Natural killer cell treated with Interleukin-12 subunit alpha and Interleukin-12 subunit beta and Interleukin-15 and Interleukin-18, amount 100 ng/mL, for 72 hours (primary cell): ENCODE measurements around the gene HNRNPF. TPM values are rescaled to one million over a fixed set of nuclear protein-coding genes. Genes with fewer than 3 reads are reported as not detected.
"Not testable (repeated sequence)": the region's sequence is repeated elsewhere in the genome, so short reads cannot be mapped to it uniquely, and the experiment has no call there.

Source experiments
- ATAC-seq, 2 donors: fragments of 150-1000 bp; cut with Tn5 transposase in 1 of 2; sonication (Bioruptor Pico), chemical (Tn5 transposase) in 1 of 2; 2 replicates each; pipeline ENCODE4 v1.10.0; 2021
- DNase-seq: peaks from one replicate; pipeline ENCODE4 v3.0.0; 2022; ENCODE audit warnings: low spot score
- H3K27ac Mint-ChIP-seq, 2 donors: 1 replicate in 1 of 2; 2 replicates in 1 of 2; pipeline ENCODE4 v1.8.0; 2022; ENCODE audit warnings: mixed read lengths in 2 of 2, mild to moderate bottlenecking in 1 of 2, moderate library complexity in 1 of 2
- H3K27me3 Mint-ChIP-seq, 2 donors: 1 replicate in 1 of 2; 2 replicates in 1 of 2; pipeline ENCODE4 v1.8.0; 2022; ENCODE audit warnings: mixed read lengths in 2 of 2
- H3K36me3 Mint-ChIP-seq: one replicate; pipeline ENCODE4 v1.8.0; 2022; ENCODE audit warnings: mixed read lengths
- H3K4me1 Mint-ChIP-seq, 2 donors: 1 replicate in 1 of 2; 2 replicates in 1 of 2; pipeline ENCODE4 v1.8.0; 2022; ENCODE audit warnings: low read depth in 2 of 2, mixed read lengths in 2 of 2, mild to moderate bottlenecking in 1 of 2
- H3K4me3 Mint-ChIP-seq: one replicate; pipeline ENCODE4 v1.8.0; 2022; ENCODE audit warnings: mixed read lengths
- H3K9me3 Mint-ChIP-seq: 2 replicates; pipeline ENCODE4 v1.8.0; 2022; ENCODE audit warnings: mixed read lengths
- total RNA-seq, 2 donors: library from RNA; stranded (reverse); gene quantifications; one replicate each; pipeline ENCODE4 v1.2.3, GENCODE V29; 2022

The HNRNPF gene
- total RNA-seq, 2 donors from 2014 or later = 340 to 514 TPM

DNA sequence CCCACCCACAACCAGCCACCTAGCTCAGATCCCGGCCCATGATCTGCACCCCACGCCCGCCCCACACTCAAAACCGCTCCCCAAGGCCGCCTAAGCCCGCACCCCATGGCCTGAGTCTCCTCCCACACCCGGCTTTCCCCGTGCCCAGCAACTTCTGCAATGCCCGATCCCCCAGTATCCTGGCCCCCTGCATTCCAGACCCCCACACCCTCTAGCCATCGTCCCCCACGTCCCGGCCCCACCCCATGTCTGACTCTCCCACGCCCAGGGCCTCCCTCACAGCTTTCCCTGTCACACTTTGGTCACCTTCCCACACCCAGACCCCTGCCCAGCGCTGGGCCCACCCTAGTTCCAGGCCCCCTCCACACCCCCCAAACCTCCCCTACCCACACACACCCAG lies 57.7 kb downstream of the HNRNPF start:
- peaks cover 8% of the 10 kb centered on the region in 2 donors for H3K4me1 Mint-ChIP-seq
- ATAC-seq = no peak
- DNase-seq = no peak

DNA sequence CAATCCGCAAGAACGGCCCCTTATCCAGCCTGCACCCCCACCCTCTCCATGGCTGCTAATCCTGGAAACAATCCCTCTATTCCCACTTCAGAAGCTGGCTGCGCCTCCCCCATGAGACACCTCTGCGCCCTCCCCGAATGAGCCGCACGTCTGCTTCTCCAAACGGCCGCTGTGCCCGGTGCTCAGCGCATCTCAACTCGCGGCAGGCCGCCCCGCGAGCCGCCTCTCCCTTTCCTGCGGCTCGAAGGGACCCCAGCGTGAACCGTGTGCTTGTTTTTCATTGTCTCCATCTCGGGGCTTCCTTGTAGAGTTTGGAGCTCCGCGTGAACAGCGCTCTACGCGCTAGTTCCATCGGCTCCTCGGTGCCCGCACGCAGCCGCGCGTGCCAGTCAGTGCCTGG lies 58.3 kb downstream of the HNRNPF start:
- Mint-ChIP-seq H3K36me3 (no peaks in the 10 kb centered on the region), H3K27me3 (peaks cover 6 to 11% of the 10 kb centered on the region in 2 donors), H3K9me3 (no peaks in the 10 kb centered on the region), H3K4me1 (peaks cover 8% of the 10 kb centered on the region in 2 donors), H3K27ac (no peak overlapping the region), H3K4me3 (no peak overlapping the region)
- DNase-seq = no peak
- ATAC-seq = no peak

More for the DNA sequence above, 57.7 kb downstream of the HNRNPF start:
- Mint-ChIP-seq H3K9me3 (no peaks in the 10 kb centered on the region), H3K27me3 (peaks cover 6 to 11% of the 10 kb centered on the region in 2 donors), H3K36me3 (no peaks in the 10 kb centered on the region), H3K4me3 (no peak overlapping the region), H3K27ac (no peak overlapping the region)

DNA sequence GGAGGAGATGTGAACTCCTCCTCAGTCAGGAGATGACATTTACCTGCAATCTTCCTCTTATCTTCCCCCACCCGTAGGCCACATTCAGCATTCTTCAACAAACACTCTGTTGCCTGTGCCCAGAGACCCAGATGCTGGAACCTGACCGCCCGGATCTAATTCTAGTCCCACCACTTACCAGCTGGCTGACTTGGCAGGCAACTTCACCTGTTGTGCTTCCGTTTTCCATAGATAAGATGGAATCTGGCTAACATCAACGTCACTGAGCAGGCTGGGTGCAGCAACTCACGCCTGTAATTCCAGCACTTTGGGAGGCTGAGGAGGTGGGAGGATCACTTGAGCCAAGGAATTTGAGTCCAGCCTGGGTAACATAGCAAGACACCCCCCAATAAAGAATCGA lies 58.8 kb downstream of the HNRNPF start:
- no peak for DNase-seq
- no peak overlapping the region for H3K4me3 Mint-ChIP-seq
- no peaks in the 10 kb centered on the region for H3K9me3 Mint-ChIP-seq
- H3K36me3 Mint-ChIP-seq = no peaks in the 10 kb centered on the region
- no peak for ATAC-seq
- peaks cover 8% of the 10 kb centered on the region in 2 donors for H3K4me1 Mint-ChIP-seq
- H3K27ac Mint-ChIP-seq = no peak overlapping the region
- H3K27me3 Mint-ChIP-seq = peaks cover 6 to 11% of the 10 kb centered on the region in 2 donors

DNA sequence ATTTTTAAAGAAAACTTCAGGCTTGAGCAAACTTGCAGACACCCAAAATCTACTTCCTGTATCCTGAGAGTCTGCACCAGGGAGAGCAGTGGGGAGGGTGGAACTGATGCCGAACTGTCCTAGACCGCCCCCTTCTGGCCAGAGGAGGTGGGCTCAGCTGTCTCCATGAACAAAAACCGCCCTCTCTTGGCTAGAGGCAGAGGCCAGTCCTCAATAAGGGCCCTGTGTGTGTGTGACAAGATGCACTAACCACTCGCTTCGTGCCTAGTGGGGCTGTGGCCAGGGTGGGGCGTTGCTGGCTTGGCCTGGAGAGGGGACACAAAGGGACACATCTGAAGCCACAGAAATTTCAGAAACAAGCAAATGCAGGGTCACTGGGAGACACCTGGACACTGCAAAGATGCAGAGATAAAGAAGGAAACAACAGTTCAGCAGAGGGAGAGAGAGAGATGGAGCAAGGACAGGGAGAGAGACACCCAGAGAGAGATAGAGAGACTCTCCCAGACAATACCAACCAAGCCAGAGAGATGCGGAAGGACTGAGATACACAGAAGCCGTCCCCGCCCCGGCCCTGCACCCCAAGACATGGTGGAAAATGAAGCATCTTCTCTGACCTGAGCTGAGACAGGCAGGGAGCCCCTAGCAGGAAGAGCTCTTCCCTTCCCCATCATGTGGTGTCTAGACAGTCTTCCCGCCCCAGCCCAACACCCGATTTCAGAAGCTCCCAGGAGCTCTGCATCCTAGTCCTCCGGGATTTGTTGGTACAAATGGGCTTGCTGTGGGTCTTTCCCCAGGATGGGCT lies 60.3 kb downstream of the HNRNPF start:
- peaks cover 8% of the 10 kb centered on the region in 2 donors for H3K4me1 Mint-ChIP-seq
- H3K27me3 Mint-ChIP-seq = peaks cover 6 to 11% of the 10 kb centered on the region in 2 donors
- peak overlapping the region in 1 of 2 donors; percentile 56 for H3K27ac Mint-ChIP-seq
- ATAC-seq (peak; percentile 97), DNase-seq (peak; percentile 86)
- no peak overlapping the region for H3K4me3 Mint-ChIP-seq
- H3K9me3 Mint-ChIP-seq = no peaks in the 10 kb centered on the region
- H3K36me3 Mint-ChIP-seq = no peaks in the 10 kb centered on the region

DNA sequence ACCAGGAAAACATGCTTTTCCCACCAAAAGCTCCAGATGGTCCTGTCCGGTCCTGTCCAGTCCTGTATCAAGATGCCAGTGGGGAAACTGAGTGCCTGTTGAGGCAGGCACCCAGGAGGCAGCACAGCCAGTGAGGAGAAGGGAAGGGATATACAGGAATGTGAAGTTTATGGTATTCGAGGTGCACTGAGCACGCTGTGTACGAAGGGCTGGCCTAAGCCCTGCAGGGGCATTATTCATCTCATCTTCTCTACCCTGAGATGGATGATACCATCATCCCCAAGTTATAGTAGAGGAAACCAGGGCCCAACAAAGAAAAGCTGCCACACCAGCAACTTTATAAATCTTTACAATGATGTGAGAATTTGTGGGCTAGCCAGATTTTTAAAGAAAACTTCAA lies 61.0 kb downstream of the HNRNPF start:
- Mint-ChIP-seq H3K27me3 (peaks cover 6 to 11% of the 10 kb centered on the region in 2 donors), H3K27ac (no peak overlapping the region), H3K36me3 (no peaks in the 10 kb centered on the region), H3K4me3 (no peak overlapping the region), H3K9me3 (no peaks in the 10 kb centered on the region), H3K4me1 (peaks cover 8% of the 10 kb centered on the region in 2 donors)
- ATAC-seq (no peak), DNase-seq (no peak)

DNA sequence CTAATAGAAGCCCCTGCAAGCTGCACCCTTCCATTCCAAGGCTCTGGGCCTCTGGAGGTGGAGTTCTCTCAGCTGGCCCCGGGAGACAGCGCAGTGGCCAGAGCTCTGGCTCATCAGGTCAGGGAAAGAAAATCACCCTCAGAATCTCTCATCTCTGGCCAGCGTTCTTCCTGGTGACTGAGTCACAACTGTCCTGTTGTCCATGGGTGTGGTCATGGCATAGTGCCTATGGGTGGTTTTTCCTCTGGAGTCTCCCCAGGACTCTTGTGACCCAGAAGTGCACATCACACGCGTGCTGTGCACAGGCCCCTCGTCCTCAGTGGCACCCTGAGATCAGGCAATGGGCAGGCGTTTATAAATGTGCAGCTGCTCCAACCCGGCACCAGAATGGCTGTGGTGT lies 64.9 kb downstream of the HNRNPF start:
- Mint-ChIP-seq H3K4me3 (no peak overlapping the region), H3K4me1 (peaks cover 5 to 8% of the 10 kb centered on the region in 2 donors), H3K27ac (no peak overlapping the region), H3K27me3 (peaks cover 18 to 27% of the 10 kb centered on the region in 2 donors), H3K36me3 (no peaks in the 10 kb centered on the region), H3K9me3 (no peaks in the 10 kb centered on the region)
- no peak for DNase-seq
- no peak for ATAC-seq

DNA sequence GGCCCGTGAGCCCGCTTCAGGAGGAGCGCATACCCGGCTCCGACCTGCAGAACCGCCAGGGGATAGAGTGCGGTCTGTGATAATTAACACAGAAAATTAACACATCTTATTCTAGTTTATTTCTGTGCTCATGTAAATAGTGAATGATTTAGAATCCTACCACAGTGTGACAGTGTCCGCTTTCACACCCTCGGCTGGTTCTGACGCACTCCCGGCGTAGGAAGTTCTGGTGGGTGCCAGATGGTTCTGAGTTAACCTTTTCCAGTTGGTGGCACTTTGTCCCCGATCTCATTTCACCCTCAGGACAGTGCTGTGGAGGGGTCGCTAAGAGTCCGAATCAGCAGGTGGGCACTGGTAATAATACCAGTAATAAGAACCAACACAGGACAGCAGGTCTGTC lies 65.9 kb downstream of the HNRNPF start:
- no peaks in the 10 kb centered on the region for H3K36me3 Mint-ChIP-seq
- H3K4me3 Mint-ChIP-seq = no peak overlapping the region
- peaks cover 19 to 27% of the 10 kb centered on the region in 2 donors for H3K27me3 Mint-ChIP-seq

DNA sequence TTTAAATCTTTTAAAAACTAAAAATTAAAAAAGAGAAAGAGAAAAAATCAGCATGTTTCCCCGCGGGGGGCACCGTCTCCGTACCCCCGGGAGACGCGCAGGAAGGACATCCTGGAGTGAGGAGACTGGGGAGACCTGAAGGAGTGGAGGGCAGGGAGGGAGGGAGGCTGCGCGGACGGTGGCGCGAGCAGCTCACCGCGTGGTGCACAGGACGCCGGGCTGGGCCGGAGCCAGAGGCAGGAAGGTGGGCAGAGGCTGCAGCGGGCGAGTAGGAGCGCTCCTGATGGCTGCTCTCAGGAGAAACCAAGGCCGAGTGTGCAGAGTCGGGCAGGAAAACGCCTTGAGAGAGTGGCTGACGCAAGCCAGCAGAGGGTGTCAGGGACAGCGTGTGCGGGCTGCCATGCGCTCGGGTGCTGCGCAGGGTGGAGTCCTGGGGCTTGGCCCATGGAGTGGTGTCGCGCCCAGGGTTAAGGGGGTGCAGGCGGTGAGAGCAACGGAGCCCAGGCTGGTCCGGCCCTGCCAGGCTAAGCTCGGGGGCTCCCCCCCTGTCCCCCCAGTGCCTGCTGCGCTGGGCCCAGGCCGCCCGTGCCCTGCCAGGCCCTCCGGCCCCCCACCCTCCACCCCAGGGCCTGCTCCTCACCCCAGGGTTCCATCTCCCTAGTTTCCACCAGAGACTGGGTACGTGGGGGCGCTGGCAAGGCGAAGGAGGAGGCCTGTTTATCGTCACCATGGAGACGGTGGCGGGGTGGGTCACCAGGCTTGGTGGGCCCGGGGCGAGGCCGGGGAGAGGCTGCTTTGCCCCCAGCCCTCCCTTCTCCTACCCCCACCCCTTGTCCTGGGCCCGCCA lies 66.5 kb downstream of the HNRNPF start:
- no peak overlapping the region for H3K27ac Mint-ChIP-seq
- peaks cover 21 to 27% of the 10 kb centered on the region in 2 donors for H3K27me3 Mint-ChIP-seq
- H3K9me3 Mint-ChIP-seq = no peaks in the 10 kb centered on the region
- DNase-seq (no peak), ATAC-seq (no peak)
- H3K4me1 Mint-ChIP-seq = no peaks in the 10 kb centered on the region
- no peaks in the 10 kb centered on the region for H3K36me3 Mint-ChIP-seq
- no peak overlapping the region for H3K4me3 Mint-ChIP-seq

More for the DNA sequence above, 65.9 kb downstream of the HNRNPF start:
- Mint-ChIP-seq H3K9me3 (no peaks in the 10 kb centered on the region), H3K27ac (no peak overlapping the region), H3K4me1 (peaks cover 0 to under 1% of the 10 kb centered on the region in 2 donors)
- DNase-seq = no peak
- ATAC-seq = no peak

DNA sequence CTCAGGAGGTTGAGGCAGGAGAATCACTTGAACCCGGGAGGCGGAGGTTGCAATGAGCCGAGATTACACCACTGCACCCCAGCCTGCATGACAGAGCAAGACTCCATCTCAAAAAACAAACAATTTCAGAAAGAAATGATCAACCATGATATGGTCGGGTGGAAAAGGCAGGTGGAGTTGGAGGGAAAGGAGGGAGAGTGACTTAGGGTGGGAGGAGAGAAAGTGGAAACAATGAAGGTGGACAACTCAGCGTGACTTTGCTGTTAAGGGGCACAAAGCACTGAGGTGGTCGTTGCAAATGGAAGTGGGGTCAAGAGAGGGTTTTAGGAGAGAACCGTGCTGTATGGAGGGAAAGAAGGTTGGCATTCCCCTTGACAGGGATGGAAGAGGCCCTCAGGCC lies 67.5 kb downstream of the HNRNPF start:
- peaks cover 24 to 27% of the 10 kb centered on the region in 2 donors for H3K27me3 Mint-ChIP-seq
- no peaks in the 10 kb centered on the region for H3K36me3 Mint-ChIP-seq
- no peak overlapping the region for H3K4me3 Mint-ChIP-seq
- H3K9me3 Mint-ChIP-seq = no peaks in the 10 kb centered on the region
- ATAC-seq = no peak
- H3K27ac Mint-ChIP-seq = no peak overlapping the region
- DNase-seq = no peak
- peaks cover 0 to 2% of the 10 kb centered on the region in 2 donors for H3K4me1 Mint-ChIP-seq

DNA sequence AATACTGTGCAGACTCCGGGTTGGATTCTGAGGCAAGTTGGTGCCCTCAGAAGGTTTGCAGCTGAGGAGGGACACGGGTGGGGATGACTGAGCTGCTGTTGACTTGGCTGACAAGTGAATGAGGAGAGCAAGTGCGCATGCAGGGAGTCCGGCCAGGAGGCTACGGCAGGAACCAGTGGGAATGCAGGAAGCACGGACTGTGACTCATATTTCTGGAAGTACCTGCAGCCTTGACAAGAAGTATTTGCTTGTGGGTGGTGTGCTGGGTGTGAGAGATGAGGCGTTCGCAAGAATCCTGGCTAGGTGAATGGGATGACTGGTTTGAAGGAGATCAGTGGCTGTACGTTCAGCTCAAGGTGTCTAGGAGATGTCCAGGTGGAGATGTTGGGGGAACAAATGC lies 68.4 kb downstream of the HNRNPF start:
- H3K27ac Mint-ChIP-seq = no peak overlapping the region

DNA sequence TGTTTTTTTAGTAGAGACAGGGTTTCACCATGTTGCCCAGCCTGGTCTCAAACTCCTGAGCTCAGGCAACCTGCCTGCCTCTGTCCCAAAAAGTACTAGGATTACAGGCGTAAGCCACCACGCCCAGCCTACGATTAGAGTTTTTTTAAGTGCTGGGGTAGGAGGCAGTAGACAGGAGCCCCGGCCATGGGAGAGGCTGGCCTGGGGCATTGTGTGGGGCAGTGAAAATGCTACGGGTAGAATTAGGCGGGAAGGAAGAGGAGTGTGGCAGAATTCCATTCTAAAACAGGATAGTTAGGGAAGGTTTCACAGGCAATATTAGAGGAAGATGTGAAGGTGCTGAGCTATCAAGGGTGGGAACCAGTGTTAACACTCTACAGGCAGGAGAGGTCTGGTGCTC lies 68.9 kb downstream of the HNRNPF start:
- no peak for DNase-seq
- Mint-ChIP-seq H3K4me3 (no peak overlapping the region), H3K27ac (no peak overlapping the region), H3K9me3 (no peaks in the 10 kb centered on the region), H3K4me1 (peaks cover 0 to 2% of the 10 kb centered on the region in 2 donors), H3K27me3 (peaks cover 24 to 27% of the 10 kb centered on the region in 2 donors), H3K36me3 (no peaks in the 10 kb centered on the region)
- no peak for ATAC-seq

More for the DNA sequence above, 68.4 kb downstream of the HNRNPF start:
- H3K4me1 Mint-ChIP-seq = peaks cover 0 to 2% of the 10 kb centered on the region in 2 donors
- peaks cover 24 to 27% of the 10 kb centered on the region in 2 donors for H3K27me3 Mint-ChIP-seq
- no peak overlapping the region for H3K4me3 Mint-ChIP-seq
- no peak for DNase-seq
- no peaks in the 10 kb centered on the region for H3K9me3 Mint-ChIP-seq
- ATAC-seq = no peak
- no peaks in the 10 kb centered on the region for H3K36me3 Mint-ChIP-seq

DNA sequence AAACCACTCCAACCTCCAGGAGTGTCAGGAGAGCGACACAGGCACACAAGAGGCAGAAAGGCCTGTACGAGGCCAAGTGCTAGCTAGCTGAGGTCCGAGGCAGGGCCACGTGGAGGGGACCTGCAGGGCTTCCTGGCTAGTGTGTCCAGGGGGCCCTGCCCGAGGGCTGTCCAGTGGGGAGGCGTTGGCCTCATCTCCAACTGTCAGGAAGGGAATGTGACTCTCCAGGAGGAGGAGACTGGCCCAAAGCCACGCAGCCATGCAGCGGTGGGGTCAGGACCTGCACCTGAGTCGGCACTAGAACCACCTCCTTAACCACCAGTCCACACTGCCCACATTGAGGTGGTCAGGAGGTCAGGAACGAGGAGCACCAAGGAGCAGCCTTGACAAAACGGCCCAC lies 69.8 kb downstream of the HNRNPF start:
- H3K9me3 Mint-ChIP-seq = no peaks in the 10 kb centered on the region
- H3K27me3 Mint-ChIP-seq = peaks cover 24 to 27% of the 10 kb centered on the region in 2 donors
- H3K27ac Mint-ChIP-seq = no peak overlapping the region
- no peak for ATAC-seq
- DNase-seq = no peak
- peaks cover 0 to 2% of the 10 kb centered on the region in 2 donors for H3K4me1 Mint-ChIP-seq
- H3K36me3 Mint-ChIP-seq = no peaks in the 10 kb centered on the region
- no peak overlapping the region for H3K4me3 Mint-ChIP-seq

DNA sequence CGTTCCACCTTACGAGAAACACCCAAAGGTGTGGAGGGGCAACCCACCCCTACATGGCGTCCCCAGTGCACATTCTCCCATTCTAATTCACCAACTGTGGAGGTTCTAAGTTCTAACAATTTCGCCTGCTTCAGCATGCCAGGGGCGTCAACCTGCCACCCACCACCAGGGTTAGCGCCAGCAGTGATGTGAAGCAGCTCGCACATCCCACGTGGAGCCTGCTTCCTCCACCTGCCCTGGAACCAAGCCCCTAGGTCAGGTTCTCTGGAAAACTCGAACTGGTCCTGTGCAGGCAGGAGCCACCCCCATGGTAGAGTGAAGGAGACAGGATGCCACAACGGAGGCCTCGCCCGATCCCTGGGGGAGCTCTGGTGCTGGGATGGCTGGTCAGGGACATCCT lies 70.9 kb downstream of the HNRNPF start:
- DNase-seq = no peak
- peaks cover 24 to 27% of the 10 kb centered on the region in 2 donors for H3K27me3 Mint-ChIP-seq
- H3K9me3 Mint-ChIP-seq = no peaks in the 10 kb centered on the region
- no peak overlapping the region for H3K4me3 Mint-ChIP-seq
- ATAC-seq = no peak
- H3K4me1 Mint-ChIP-seq = peaks cover 0 to 3% of the 10 kb centered on the region in 2 donors
- H3K27ac Mint-ChIP-seq = no peak overlapping the region
- no peaks in the 10 kb centered on the region for H3K36me3 Mint-ChIP-seq

DNA sequence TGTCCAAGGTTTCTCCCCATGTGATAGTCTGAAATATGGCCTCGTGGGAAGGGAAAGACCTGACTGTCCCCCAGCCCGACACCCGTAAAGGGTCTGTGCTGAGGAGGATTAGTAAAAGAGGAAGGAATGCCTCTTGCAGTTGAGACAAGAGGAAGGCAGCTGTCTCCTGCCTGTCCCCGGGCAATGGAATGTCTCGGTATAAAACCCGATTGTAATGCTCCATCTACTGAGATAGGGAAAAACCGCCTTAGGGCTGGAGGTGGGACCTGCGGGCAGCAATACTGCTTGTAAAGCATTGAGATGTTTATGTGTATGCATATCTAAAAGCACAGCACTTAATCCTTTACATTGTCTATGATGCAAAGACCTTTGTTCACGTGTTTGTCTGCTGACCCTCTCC lies 71.5 kb downstream of the HNRNPF start:
- not testable (repeated sequence) for H3K27ac Mint-ChIP-seq, H3K36me3 Mint-ChIP-seq, ATAC-seq, H3K4me3 Mint-ChIP-seq, DNase-seq, H3K4me1 Mint-ChIP-seq, H3K9me3 Mint-ChIP-seq
- H3K27me3 Mint-ChIP-seq = peaks cover 24 to 27% of the 10 kb centered on the region in 2 donors
